HUES6 (cell line): ENCODE measurements around the gene ABCC9.
"Not testable (repeated sequence)": the region's sequence is repeated elsewhere in the genome, so short reads cannot be mapped to it uniquely, and the experiment has no call there.

ENCODE experiments used
- H3K27ac ChIP-seq: 2 replicates; pipeline ENCODE4 v1.7.0; 2013; ENCODE audit warnings: low read depth, mild to moderate bottlenecking, low read length, inconsistent platforms
- H3K27me3 ChIP-seq: 2 replicates; pipeline ENCODE4 v1.6.1; 2013; ENCODE audit warnings: low read length; ENCODE audit not compliant: control insufficient read depth, insufficient read depth
- H3K36me3 ChIP-seq: 2 replicates; pipeline ENCODE4 v1.6.1; 2013; ENCODE audit warnings: low read length; ENCODE audit not compliant: control insufficient read depth, insufficient read depth
- H3K4me1 ChIP-seq: 2 replicates; pipeline ENCODE4 v1.6.1; 2013; ENCODE audit warnings: low read length; ENCODE audit not compliant: control insufficient read depth, insufficient read depth
- H3K4me3 ChIP-seq: 2 replicates; pipeline ENCODE4 v1.5.1; 2013; ENCODE audit warnings: low read depth, low read length
- H3K9ac ChIP-seq: one replicate; pipeline ENCODE4 v1.6.1; 2013; ENCODE audit warnings: mild to moderate bottlenecking, low read length
- H3K9me3 ChIP-seq: 2 replicates; pipeline ENCODE4 v1.6.1; 2013; ENCODE audit warnings: low read depth, low read length; ENCODE audit not compliant: control insufficient read depth, insufficient read depth

ABCC9 gene

DNA sequence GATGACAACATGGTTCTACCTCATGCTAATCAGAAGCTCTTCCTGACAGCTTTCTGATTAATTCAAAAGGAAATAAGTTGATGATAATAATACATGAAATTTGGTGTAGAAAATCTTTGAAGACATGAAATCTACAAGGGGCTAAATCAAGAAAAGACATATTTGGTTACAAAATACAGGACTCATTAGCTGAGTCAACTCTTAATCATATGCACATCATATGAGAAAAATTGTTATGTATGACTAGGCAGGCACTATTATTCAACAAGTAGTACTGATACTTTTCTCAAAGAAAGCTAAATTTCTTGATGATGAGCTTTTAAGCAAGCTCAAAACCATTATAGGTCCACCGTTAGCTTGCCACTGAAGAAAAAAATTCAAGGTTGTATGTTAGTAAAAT is 7.1 kb downstream of the ABCC9 start:
- Histone ChIP-seq H3K9me3 (no peaks in the 10 kb centered on the region), H3K4me1 (no peaks in the 10 kb centered on the region), H3K27ac (no peak overlapping the region), H3K9ac (no peak overlapping the region), H3K4me3 (no peak overlapping the region), H3K36me3 (no peaks in the 10 kb centered on the region), H3K27me3 (peaks cover 7% of the 10 kb centered on the region)

- H3K4me1 ChIP-seq = no peaks in the 10 kb centered on the region
- no peak overlapping the region for H3K9ac ChIP-seq
- H3K27me3 ChIP-seq = peaks cover 2% of the 10 kb centered on the region; the same call in 1 of the 2 replicates
- no peak overlapping the region for H3K27ac ChIP-seq
- H3K4me3 ChIP-seq = no peak overlapping the region
- H3K9me3 ChIP-seq = no peaks in the 10 kb centered on the region
- H3K36me3 ChIP-seq = no peaks in the 10 kb centered on the region
Measured at GRCh38 chr12:21933656-21934055, 7.6 kb downstream of the ABCC9 start.

DNA sequence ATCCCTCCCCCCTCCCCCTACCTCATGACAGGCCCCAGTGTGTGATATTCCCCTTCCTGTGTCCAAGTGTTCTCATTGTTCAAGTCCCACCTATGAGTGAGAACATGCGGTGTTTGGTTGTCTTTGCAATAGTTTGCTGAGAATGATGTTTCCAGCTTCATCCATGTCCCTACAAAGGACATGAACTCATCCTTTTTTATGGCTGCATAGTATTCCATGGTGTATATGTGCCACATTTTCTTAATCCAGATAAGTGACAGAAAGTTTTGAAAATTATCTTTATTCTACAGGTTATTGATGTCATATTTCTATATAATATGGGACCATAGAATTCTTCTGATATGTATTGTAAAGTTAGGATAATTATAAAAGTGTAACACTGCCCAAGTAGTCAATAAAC is 11.3 kb downstream of the ABCC9 start:
- H3K4me3 ChIP-seq, H3K9me3 ChIP-seq, H3K27ac ChIP-seq, H3K9ac ChIP-seq, H3K4me1 ChIP-seq, H3K36me3 ChIP-seq, H3K27me3 ChIP-seq: not testable (repeated sequence)

- H3K4me3 ChIP-seq = no peak overlapping the region
- H3K27ac ChIP-seq = no peak overlapping the region
- H3K36me3 ChIP-seq = no peaks in the 10 kb centered on the region
- H3K9me3 ChIP-seq = no peaks in the 10 kb centered on the region
- H3K9ac ChIP-seq = no peak overlapping the region
- H3K27me3 ChIP-seq = no peaks in the 10 kb centered on the region
- H3K4me1 ChIP-seq = no peaks in the 10 kb centered on the region
Measured at GRCh38 chr12:21925296-21925913, 15.8 kb downstream of the ABCC9 start.

GRCh38 chr12:21921436-21921835 is 19.8 kb downstream of the ABCC9 start:
- no peaks in the 10 kb centered on the region for H3K36me3 ChIP-seq
- H3K4me3 ChIP-seq = no peak overlapping the region
- no peak overlapping the region for H3K27ac ChIP-seq
- no peak overlapping the region for H3K9ac ChIP-seq
- H3K27me3 ChIP-seq = no peaks in the 10 kb centered on the region
- no peaks in the 10 kb centered on the region for H3K4me1 ChIP-seq
- no peaks in the 10 kb centered on the region for H3K9me3 ChIP-seq

DNA sequence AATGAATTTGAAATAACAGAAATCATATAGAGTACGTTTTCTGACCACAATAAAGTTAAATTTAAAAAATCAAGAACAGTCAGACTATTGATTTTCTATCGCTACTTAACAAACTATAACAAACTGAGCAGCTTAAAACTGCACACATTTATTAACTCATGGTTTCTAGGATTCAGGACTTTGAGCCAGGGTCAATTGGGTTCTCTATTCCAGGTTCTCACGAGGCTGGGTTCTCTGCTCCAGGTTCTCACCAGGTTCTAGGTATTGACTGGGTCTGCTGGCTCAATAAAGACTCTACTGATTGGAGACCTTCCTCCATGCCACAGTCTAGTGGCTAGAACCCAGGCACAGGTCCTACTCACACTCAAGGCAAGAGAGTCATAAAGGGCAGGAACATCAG is 22.8 kb downstream of the ABCC9 start:
- Histone ChIP-seq H3K9ac (no peak overlapping the region), H3K27ac (no peak overlapping the region), H3K27me3 (no peaks in the 10 kb centered on the region), H3K4me3 (no peak overlapping the region), H3K9me3 (no peaks in the 10 kb centered on the region), H3K4me1 (no peaks in the 10 kb centered on the region), H3K36me3 (no peaks in the 10 kb centered on the region)

GRCh38 chr12:21913823-21914222 is 27.4 kb downstream of the ABCC9 start:
- H3K36me3 ChIP-seq = no peaks in the 10 kb centered on the region
- no peaks in the 10 kb centered on the region for H3K4me1 ChIP-seq
- H3K27me3 ChIP-seq = no peaks in the 10 kb centered on the region
- H3K9ac ChIP-seq = no peak overlapping the region
- H3K4me3 ChIP-seq = no peak overlapping the region
- no peak overlapping the region for H3K27ac ChIP-seq
- H3K9me3 ChIP-seq = no peaks in the 10 kb centered on the region

DNA sequence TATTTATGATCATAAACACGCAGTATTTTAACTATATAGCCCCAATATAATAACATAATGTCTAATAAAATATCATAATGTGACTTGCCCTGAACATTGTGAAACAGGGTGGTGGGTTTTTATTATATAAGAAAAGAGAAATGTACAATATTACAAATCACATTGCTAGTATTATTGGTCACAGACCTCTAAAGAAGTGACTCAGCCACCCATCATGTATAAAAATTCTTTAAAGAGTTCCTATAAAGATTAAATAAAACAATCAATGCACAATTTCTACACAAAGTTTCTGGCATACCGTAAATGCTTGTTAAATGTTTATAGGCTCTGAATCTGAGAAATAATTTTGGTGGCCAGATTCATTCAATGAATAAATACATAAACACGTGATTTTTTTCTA is 28.9 kb downstream of the ABCC9 start:
- Histone ChIP-seq H3K4me3 (no peak overlapping the region), H3K9ac (no peak overlapping the region), H3K9me3 (no peaks in the 10 kb centered on the region), H3K27ac (no peak overlapping the region), H3K4me1 (no peaks in the 10 kb centered on the region), H3K36me3 (no peaks in the 10 kb centered on the region), H3K27me3 (no peaks in the 10 kb centered on the region)

- Histone ChIP-seq H3K27ac (no peak overlapping the region), H3K9ac (no peak overlapping the region), H3K9me3 (no peaks in the 10 kb centered on the region), H3K27me3 (no peaks in the 10 kb centered on the region), H3K36me3 (no peaks in the 10 kb centered on the region), H3K4me3 (no peak overlapping the region), H3K4me1 (no peaks in the 10 kb centered on the region)
Measured at GRCh38 chr12:21911832-21912231, 29.4 kb downstream of the ABCC9 start.

DNA sequence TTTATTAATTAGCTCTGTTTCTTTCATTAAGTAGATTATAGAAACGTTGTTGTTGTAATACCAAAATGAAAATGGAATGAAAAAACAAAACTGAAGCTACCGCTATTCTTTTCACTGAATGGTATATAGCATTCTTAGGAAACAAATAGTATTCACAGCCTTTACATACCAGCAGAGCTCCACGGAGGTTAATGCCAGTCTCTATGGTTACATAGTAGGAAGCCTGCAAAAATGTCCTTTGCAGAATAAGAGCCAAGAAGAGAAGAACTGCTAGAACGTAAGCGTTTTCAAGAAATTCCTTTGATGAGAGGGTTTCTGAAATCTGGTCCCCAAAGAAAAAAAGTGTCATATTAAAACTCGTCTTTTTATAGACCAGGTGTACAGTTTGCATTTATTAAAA is 30.6 kb downstream of the ABCC9 start:
- Histone ChIP-seq H3K27ac (no peak overlapping the region), H3K9me3 (no peaks in the 10 kb centered on the region), H3K27me3 (no peaks in the 10 kb centered on the region), H3K36me3 (no peaks in the 10 kb centered on the region), H3K4me3 (no peak overlapping the region), H3K9ac (no peak overlapping the region), H3K4me1 (no peaks in the 10 kb centered on the region; the same call in 1 of the 2 replicates)

DNA sequence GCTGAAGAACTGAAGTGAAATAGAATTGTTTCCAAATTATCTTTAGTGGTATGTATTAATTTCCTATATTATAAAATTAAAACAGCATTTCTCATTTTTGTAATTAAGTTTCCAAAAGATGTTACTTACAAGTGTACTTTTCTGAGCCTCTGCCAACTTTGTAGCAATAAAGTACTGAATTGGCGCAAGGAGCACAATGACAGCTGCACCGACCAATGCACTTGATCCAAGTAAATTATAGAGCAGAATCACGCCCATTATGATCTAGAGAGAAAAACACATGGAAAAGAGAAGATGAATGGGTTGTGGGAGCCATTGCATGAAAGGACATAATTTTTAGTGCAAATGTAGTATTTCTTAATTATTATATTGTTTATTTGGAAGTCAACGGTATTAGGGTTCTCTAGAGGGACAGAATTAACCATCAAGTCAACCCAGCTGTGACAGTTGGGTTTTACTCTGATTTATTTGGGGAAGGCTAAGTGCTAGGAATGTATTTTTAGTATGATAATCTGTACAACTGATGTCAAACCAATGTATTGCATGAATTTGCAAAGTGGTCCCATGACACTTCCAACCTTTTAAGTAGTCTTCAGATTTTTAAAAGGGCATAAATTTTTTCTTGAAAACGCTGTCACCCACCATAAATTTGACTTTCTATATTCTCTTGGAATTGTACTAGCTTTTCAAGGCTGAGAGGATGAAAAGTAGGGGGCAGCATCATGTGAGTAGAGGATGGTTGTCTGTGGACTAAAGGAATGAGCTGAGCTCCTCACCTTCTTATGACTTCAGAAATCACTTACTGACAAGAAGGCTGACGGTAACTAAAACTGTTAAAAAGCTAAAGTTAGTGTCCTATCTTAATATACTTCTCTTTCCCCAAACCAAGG is 33.0 kb downstream of the ABCC9 start:
- Histone ChIP-seq H3K27ac (no peak overlapping the region), H3K9ac (no peak overlapping the region), H3K9me3 (no peaks in the 10 kb centered on the region), H3K4me3 (no peak overlapping the region), H3K4me1 (no peaks in the 10 kb centered on the region; the same call in 1 of the 2 replicates), H3K27me3 (no peaks in the 10 kb centered on the region), H3K36me3 (no peaks in the 10 kb centered on the region)
